ENCODE data around the gene FRMD6.

DNA sequence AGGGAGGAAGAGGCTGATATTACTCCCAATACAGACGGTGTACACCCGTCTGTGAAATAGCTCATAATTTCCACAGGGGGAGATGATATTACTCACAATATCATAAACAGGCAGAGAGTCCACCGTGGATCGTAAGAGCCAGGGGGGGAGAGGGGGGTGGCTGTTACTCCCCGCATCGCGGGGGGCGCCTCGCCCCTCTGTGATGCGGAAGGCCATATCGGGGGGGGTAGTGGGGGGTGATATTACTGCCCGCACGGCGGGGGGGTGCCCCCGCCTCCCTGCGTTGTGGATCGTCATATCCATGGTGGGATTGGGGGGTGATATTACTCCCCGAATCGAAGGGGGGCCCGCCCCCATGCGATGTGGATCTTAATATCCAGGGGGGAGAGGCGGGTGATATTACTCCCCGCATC lies 91.9 kb downstream of the FRMD6 start:
- TF ChIP-seq, protein P1, sequence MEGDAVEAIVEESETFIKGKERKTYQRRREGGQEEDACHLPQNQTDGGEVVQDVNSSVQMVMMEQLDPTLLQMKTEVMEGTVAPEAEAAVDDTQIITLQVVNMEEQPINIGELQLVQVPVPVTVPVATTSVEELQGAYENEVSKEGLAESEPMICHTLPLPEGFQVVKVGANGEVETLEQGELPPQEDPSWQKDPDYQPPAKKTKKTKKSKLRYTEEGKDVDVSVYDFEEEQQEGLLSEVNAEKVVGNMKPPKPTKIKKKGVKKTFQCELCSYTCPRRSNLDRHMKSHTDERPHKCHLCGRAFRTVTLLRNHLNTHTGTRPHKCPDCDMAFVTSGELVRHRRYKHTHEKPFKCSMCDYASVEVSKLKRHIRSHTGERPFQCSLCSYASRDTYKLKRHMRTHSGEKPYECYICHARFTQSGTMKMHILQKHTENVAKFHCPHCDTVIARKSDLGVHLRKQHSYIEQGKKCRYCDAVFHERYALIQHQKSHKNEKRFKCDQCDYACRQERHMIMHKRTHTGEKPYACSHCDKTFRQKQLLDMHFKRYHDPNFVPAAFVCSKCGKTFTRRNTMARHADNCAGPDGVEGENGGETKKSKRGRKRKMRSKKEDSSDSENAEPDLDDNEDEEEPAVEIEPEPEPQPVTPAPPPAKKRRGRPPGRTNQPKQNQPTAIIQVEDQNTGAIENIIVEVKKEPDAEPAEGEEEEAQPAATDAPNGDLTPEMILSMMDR (IDR thresholded peaks at IDR 0.05; ENCODE audit: borderline replicate concordance, extremely low read depth, low read length, poor library complexity, severe bottlenecking): no peak
- no peak for TF ChIP-seq EZH2 (IDR thresholded peaks at IDR 0.05; ENCODE audit: borderline replicate concordance, low read depth, low read length, severe bottlenecking)

All from DND-41 (cell line).